Endothelial cell of hepatic sinusoid (primary cell): Measurements from ENCODE around the gene BEND7.

Source experiments
- in situ Hi-C: cut with HindIII; loops from 2 replicates; pipeline ENCODE4 v1.10.0; 2017; ENCODE audit warnings: low sequenced_read_pairs

BEND7 gene

DNA sequence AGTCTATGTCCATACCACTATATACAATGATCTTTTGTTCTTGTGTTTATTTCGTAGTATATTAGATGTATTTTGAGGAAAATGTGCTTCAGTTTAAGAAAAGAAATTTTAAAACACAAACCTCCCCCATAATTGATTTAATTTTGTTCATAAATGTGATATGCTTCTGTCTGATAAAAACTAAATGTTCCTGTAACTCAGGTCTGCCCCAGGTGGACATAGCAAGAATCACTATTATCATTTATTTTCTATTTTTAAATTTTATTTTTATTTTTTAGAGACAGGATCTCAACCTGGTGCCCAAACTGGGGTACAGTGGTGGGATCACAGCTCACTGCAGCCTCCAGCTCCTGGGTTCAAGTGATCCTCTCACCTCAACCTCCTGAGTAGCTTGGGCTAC lies 43.2 kb downstream of the BEND7 start:
- in situ Hi-C loops: no loop called here

DNA sequence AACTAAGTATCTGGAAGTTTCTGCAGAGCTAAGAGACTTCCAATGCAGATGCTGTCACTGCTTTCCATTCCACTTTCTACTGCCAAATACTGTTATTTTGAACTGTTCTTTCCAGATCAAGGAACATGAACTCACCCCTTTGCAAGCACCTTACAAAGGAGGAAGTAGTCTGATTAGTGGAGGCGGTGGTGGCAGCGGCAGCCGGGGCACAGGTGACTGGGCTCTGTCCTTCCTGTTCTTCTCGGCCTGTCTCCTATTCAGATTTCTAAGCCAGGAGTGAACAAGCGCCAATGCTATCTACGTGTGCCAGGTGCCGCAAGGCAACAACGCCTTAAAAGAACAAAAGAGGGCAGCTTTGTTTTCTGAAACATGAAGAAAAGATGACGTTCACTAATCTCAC lies 44.9 kb downstream of the BEND7 start:
- in situ Hi-C loops: no loop called here

DNA sequence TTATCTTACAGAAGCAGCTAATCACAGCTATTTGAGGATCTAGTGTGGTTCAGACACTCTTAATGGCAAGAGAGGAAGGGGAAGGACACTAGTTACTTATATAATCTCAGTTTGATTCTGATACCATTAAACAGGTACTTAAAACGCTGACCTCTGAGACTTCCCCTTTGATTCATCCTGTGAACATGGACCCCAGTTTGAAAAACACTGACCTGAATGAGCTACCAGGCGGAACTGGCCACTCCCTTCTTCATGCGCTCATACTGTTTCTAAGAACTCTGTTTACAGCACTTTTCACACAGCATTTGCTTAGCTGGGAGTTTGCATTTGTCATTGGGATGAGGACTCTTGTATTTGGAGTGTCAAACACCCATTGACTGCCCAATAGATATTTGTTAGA lies 45.7 kb downstream of the BEND7 start:
- in situ Hi-C loops: no loop called here

DNA sequence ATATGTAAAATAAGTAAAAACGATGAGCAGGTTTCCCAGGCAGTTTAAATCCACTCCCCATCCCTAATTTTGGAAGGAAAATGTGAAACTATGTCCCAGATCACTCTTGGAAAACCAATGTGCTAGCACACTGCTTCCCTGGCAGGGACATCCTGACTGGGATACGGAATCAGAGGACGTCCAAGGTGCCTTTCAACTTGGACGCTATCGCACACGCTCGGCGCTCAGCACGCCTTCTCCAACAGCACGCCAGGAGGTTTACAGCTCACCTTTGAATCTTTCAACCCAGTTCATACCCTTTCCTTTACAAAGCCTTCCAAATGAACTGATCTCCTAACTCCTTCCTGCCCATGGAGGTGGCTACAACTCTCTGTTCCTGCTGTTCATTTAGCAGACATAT lies 47.1 kb downstream of the BEND7 start:
- in situ Hi-C loops: no loop called here

DNA sequence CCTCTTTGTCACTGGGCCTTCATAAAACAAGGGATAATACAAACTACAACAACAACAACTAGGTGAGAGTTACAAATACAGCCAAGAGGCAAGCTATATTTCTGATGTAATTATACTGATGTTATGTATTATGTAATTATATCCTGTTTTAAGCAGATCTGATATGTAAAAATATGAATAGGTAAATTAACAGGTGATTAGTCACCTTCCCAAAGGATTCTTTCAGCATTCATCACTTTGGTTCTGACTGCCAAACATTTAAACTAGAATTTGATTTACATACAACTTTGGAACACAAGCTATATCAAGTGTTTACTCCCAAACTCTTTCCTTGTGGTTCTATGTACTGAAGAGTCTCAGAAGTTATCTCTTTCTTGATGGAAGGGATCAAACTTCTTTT lies 53.7 kb downstream of the BEND7 start:
- in situ Hi-C loops: no loop called here

- in situ Hi-C loops: no loop called here
Measured at GRCh38 chr10:13473986-13474385, 54.8 kb downstream of the BEND7 start.

DNA sequence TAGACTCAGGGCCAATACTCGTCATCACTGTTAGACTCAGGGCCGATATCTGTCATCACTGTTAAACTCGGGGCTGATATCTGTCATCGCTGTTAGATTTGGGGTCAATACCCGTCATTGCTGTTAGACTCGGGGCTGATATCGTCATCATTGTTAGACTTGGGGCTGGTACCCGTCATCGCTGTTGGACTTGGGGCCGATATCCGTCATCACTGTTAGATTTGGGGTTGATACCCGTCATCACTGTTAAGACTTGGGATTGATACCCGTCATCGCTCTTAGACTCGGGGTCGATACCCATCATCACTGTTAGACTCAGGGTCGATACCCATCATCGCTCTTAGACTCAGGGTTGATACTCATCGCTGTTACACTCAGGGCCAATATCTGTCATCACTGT lies 56.5 kb downstream of the BEND7 start:
- in situ Hi-C loops: no loop called here

GRCh38 chr10:13470270-13470669 lies 58.5 kb downstream of the BEND7 start:
- in situ Hi-C loops: no loop called here

DNA sequence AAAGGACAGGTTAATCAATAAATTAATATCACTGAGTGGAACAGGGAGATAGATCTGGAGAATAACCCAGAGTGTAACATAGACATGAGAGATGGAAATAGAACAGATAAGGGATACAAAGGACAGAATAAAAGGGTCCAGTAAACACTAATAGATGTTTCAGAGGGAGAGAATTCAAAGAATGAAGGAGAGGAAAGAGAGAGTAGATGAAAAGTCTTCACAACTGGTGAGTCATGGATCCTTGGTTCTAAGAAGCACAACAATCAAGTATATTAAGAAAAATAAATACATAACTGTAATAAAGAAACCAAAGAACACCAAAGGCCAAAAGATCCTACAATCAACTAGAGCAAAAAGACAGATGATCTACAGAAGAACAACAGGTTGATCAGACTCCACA lies 66.3 kb downstream of the BEND7 start:
- in situ Hi-C loops: no loop called here

GRCh38 chr10:13458687-13459012 lies 70.2 kb downstream of the BEND7 start:
- in situ Hi-C loops: no loop called here

DNA sequence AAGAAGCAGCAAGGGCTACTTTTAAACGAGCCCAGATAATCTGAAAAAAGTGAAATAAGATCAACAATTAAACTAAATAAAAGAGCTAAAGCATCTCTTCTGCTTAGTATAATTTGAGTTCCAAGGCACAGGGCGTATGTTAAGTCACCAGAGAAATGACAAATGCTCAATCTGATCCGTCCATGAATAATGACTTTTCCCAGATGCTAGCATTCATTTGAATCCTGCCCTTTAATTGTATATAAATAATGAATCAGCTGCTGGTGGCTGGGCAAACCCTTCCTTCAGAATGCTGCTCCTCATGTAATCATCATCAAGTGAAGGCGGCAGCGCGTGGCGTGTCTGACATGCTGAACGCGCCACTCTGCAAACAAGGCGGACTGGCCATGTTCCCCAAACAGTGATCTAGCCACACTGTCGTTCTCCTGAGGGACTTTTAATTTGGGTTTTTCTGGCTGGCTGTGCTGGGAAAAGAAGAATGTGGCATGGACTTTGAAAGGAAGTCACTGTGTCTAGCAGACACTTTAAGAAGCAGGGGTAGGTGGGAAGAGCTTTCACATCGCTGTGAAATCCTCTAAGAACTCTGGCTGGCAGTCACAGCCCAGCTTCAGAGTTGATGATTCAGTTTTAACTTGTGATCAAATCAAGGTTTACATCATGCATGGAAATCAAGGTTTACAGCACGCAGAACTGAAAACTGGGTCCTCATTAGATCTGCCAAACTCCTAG lies 70.7 kb downstream of the BEND7 start:
- in situ Hi-C loops: no loop called here

- in situ Hi-C loops: no loop called here
Measured at GRCh38 chr10:13453896-13454295, 74.9 kb downstream of the BEND7 start.

DNA sequence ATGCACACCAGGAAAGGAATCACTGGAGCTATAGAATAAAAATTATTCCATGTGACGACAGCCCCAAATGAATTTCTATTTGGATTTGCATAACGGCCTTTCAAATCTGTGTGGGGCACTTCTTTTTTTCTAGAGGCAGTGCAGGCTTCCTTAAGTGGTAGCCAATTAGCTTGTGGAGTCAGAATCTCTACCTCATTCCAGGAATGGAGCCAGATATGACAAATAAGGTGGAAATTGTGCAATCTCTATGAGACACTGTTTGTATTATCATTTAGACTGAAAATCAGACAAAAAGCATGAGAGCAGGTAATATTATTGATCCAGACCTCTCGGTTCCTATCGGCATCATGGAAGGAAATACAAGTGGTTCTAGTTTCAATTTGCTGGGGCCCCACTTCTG lies 78.7 kb downstream of the BEND7 start:
- in situ Hi-C loops: no loop called here

DNA sequence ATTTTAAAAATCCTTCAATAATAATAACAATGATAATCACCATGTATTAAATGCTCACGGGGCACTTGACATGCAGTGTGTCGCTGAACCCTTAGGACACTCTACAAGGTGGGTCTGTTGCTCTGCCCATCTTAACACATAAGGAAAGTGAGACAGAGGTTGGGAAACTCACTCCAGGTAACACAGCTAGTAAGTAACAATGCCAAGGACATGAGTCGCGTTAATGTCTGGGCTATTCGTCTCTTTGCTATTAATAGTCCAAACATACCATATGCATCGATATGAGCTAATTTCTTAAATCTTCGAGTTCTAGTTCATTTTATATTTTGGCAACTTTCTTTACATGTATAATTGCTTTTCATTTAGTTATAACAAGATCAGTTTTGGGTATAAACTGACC lies 79.5 kb downstream of the BEND7 start:
- in situ Hi-C loops: no loop called here

DNA sequence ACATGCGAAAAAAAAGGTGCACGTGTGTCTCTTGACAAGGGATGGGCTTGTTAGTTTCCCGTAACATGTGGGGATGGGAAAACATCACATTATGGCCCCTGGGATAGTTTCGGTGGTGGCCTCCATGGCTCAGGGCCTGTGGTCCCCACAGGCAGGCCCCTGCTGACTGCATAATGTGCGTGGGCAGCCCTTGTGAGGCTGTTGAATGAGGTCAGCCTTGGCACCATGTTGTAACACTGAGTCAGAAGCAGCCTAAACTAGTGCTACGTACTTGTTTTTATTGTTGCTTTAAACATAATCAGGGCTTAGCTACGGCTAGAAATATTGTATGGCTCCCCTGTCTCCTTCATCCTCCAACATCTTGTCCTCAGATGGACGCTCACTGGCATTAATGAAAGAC lies 80.6 kb downstream of the BEND7 start:
- in situ Hi-C loops: no loop called here

GRCh38 chr10:13445656-13446400 lies 83.0 kb downstream of the BEND7 start:
- in situ Hi-C loops: no loop called here

DNA sequence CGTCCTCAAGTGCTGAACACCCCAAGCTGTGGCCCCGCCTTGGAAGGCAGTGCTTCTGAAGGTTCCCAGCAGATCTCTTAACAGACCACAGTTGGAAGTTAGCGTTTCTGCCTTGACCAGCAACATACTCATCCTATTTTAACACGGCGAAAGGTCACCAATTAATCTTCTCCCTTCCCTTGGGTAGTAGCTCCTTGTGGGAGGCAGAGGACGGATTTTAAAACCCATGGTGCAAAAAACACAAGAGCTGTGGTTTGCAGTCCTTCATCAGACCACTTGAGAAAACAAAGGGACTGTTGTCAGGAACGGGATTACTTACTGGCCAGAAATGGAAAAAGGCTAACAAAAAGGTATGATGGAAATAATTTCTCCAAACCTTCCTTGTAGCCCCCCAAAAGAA lies 87.3 kb downstream of the BEND7 start:
- in situ Hi-C loops: loop anchor here (5.0 kb wide), 1 partner anchor 56 kb away; no protein-coding TSS in a partner anchor

DNA sequence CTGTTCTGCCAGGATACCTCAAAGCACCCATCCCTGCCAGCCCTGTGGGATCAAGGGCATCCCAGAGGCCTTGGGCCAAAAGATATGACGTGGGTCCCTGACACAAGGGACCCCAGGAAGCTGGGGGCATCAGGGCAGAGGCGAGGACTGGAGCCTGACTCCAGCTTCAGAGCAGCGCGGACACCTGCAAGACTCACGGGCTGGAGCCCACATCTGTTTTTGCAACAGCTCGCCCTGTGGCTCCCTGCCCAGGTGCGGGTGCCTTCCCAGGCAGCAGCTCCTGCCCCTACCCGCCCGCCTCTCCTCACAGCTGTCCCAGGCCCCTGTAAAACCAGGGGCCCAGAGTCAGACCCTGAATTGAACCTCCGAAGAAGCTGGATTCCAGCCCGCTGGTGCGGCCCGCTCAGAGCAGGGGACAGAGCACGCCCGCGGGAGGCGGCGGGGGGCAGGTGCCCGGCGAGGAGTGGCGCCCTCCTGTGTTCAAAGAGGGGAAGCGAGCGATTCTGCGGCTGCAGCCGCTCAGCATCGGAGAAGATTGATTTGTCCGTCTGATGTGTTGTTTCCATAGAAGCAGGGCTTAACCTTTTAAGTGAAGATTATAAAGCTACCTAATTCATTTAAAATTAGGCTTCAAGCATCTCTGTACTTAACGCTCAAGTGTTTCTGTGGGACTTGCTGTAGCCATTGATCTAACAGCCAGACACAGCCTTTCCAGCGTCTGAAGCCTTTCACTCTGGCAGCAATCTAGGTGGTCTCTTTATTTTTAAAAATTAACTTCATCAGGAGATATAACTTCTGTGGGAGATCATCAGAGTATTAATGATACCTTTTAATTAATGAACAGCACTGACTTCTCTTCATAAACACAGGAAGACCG lies 88.4 kb downstream of the BEND7 start:
- in situ Hi-C loops: loop anchor here (5.0 kb wide), 1 partner anchor 57 kb away; no protein-coding TSS in a partner anchor

DNA sequence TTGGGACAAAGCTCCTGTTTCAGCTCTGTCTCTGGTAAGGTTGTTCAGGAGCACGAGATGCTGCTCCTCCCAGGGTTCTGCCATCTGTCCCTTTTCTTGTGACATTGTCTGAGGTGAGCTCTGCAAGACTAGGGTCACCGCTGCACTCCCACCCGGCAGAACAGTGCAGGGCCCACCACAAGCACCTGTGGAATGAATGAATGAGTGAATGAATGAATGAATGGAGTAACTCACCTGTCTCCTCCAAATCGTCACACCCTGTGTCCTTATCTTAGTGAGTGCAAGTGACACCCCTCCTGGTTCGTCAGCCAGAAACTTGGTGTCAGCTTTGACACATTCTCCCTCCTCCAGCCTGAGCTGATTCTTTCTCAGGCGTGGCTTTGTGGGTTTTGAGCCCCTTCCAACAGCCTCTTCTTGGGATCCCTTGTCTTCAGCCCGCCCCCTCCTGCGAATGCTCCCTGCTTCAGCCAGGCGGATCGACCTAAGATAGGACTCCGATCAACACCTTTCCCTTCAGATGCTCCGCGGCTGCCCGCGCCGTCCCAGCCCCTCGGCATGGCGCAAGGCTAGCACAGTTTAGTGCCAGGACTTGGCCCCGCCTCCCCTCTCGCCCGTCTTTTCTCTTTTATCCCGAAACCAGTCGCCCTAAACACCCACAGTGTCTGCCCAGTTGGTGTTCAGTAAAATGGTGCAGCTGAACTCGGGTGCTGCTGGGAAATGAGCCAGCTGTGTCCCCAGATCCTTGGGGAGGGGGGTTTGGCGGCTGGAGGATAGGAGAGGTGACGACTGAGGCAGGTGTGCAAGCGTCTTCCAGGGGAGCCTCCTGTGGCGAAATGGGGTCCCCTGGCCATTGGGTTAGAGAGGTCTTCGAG lies 89.3 kb downstream of the BEND7 start:
- in situ Hi-C loops: loop anchor here (5.0 kb wide), 1 partner anchor 58 kb away; no protein-coding TSS in a partner anchor

DNA sequence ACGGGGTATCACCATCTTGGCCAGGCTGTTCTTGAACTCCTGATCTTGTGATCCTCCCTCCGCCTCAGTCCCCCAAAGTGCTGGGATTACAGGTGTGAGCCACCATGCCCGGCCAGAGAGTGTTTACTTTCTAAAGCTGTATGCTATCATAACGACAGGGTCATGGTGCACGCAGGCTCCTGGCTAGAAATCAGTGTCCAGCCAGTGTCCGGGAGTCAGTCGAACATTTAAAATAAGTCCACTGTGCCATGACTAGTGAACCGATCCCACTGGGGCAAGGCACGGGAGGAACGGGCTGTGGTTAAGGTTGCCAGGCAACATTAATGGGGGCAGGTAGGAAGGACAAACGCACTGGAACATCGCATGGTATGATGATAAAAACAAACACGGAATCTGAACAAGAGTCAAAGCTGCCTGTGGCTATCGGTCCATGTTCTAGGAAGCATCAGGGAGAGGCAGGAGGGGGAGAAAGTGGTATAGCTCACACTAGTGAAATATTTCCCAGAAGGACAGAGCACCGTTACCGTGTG lies 91.7 kb downstream of the BEND7 start:
- in situ Hi-C loops: no loop called here
